Peyer's patch (tissue), 4 donors: ENCODE results near the gene SPACA4. TPM values are rescaled to one million over a fixed set of nuclear protein-coding genes. Genes with fewer than 3 reads are reported as not detected.

Source experiments
- DNase-seq, 3 donors: peaks; one replicate each; pipeline ENCODE4 v3.0.0-alpha.2; 2017 to 2019
- H3K27ac ChIP-seq, 4 donors: fragments of 200-600 bp; sonication (generic); one replicate each; pipeline ENCODE4 v1.5.1; 2016 to 2019
- H3K27me3 ChIP-seq, 2 donors: fragments of 200-600 bp; sonication (generic); one replicate each; pipeline ENCODE4 v1.5.1; 2019
- H3K36me3 ChIP-seq, 3 donors: fragments of 200-600 bp; sonication (generic); one replicate each; pipeline ENCODE4 v1.5.1; 2016 to 2019
- H3K4me1 ChIP-seq, 4 donors: fragments of 200-600 bp; sonication (generic); one replicate each; pipeline ENCODE4 v1.5.1; 2016 to 2019
- H3K4me3 ChIP-seq, 4 donors: fragments of 200-600 bp; sonication (generic); 1 replicate in 3 of 4; 2 replicates in 1 of 4; pipeline ENCODE4 v1.5.1; 2016 to 2019; ENCODE audit warnings: mild to moderate bottlenecking in 1 of 4
- H3K9me3 ChIP-seq, 4 donors: fragments of 200-600 bp; sonication (generic); one replicate each; pipeline ENCODE4 v1.5.1; 2016 to 2019; ENCODE audit warnings: mild to moderate bottlenecking in 1 of 4
- CTCF ChIP-seq, 6 experiments: fragments of 450-650 bp in 4 of 6; fragments of 200-600 bp in 2 of 6; sonication (generic) in 1 of 6; IDR thresholded peaks; one replicate each; pipeline ENCODE4 v1.5.1; 2017 to 2019; ENCODE audit warnings: antibody characterized with exemption in 6 of 6, mild to moderate bottlenecking in 3 of 6, moderate library complexity in 1 of 6
- POLR2A ChIP-seq, 2 donors: fragments of 450-650 bp; IDR thresholded peaks; one replicate each; pipeline ENCODE4 v1.5.1; 2017; ENCODE audit warnings: antibody characterized with exemption in 2 of 2, mild to moderate bottlenecking in 2 of 2, moderate library complexity in 2 of 2
- total RNA-seq, 4 donors: library from RNA; depleted of rRNA; stranded (reverse); fragments of >200 nt; gene quantifications; one replicate each; pipeline ENCODE4 v1.1.0, GENCODE V29; 2016

SPACA4 gene
- total RNA-seq, 4 donors from 2014 or later, result not detected

- peak overlapping the region in 3 of 4 donors; percentile 37 to 56 (median 39) for H3K4me3 ChIP-seq
Observed at GRCh38 chr19:48623556-48624066, 17.1 kb downstream of the SPACA4 start.

GRCh38 chr19:48624067-48624594 lies 17.6 kb downstream of the SPACA4 start:
- TF ChIP-seq CTCF (IDR thresholded peaks at IDR 0.05) (peak in 2 of 6 experiments; percentile 4 to 8), POLR2A (IDR thresholded peaks at IDR 0.05) (peak in 1 of 2 donors; percentile 56)
- peak overlapping the region; percentile 73 to 90 (median 88) for H3K27ac ChIP-seq
- H3K36me3 ChIP-seq, result peaks cover 0 to 9% (median 0%) of the 10 kb centered on the region in 3 donors
- no peaks in the 10 kb centered on the region for H3K9me3 ChIP-seq
- peak overlapping the region; percentile 37 to 56 (median 47) for H3K4me3 ChIP-seq
- peak; percentile 98 to 99 (median 99) for DNase-seq
- H3K27me3 ChIP-seq, result no peaks in the 10 kb centered on the region
- peaks cover 0 to 54% (median 15%) of the 10 kb centered on the region in 4 donors for H3K4me1 ChIP-seq

More at GRCh38 chr19:48623556-48624066, 17.1 kb downstream of the SPACA4 start:
- TF ChIP-seq CTCF (IDR thresholded peaks at IDR 0.05) (no peak), POLR2A (IDR thresholded peaks at IDR 0.05) (no peak)
- peaks cover 0 to 49% (median 15%) of the 10 kb centered on the region in 4 donors for H3K4me1 ChIP-seq
- no peaks in the 10 kb centered on the region for H3K9me3 ChIP-seq
- H3K27me3 ChIP-seq, result no peaks in the 10 kb centered on the region
- peak overlapping the region; percentile 61 to 90 (median 80) for H3K27ac ChIP-seq
- no peak for DNase-seq
- H3K36me3 ChIP-seq, result peaks cover 0 to 5% (median 0%) of the 10 kb centered on the region in 3 donors

GRCh38 chr19:48624791-48625723 lies 18.5 kb downstream of the SPACA4 start:
- H3K4me3 ChIP-seq, result peak overlapping the region in 3 of 4 donors; percentile 39 to 56 (median 55)
- H3K4me1 ChIP-seq, result peaks cover 0 to 58% (median 13%) of the 10 kb centered on the region in 4 donors
- peaks cover 0 to 15% (median 0%) of the 10 kb centered on the region in 3 donors for H3K36me3 ChIP-seq
- no peaks in the 10 kb centered on the region for H3K9me3 ChIP-seq
- peak overlapping the region; percentile 73 to 90 (median 88) for H3K27ac ChIP-seq
- H3K27me3 ChIP-seq, result no peaks in the 10 kb centered on the region
- TF ChIP-seq CTCF (IDR thresholded peaks at IDR 0.05), result no peak
- peak; percentile 91 to 93 for TF ChIP-seq POLR2A (IDR thresholded peaks at IDR 0.05)
- DNase-seq, result peak in 2 of 3 donors; percentile 81 to 89

- Histone ChIP-seq H3K9me3 (no peaks in the 10 kb centered on the region), H3K27me3 (no peaks in the 10 kb centered on the region), H3K36me3 (peaks cover 0 to 20% (median 0%) of the 10 kb centered on the region in 3 donors), H3K27ac (peak overlapping the region in 3 of 4 donors; percentile 87 to 90 (median 88)), H3K4me1 (peaks cover 0 to 64% (median 11%) of the 10 kb centered on the region in 4 donors), H3K4me3 (peak overlapping the region in 3 of 4 donors; percentile 39 to 56 (median 55))
- TF ChIP-seq CTCF (IDR thresholded peaks at IDR 0.05) (peak in 2 of 6 experiments; percentile 18 to 22), POLR2A (IDR thresholded peaks at IDR 0.05) (no peak)
- DNase-seq, result peak in 1 of 3 donors; percentile 63
Observed at GRCh38 chr19:48625891-48626327, 19.4 kb downstream of the SPACA4 start.

- Histone ChIP-seq H3K4me1 (peaks cover 0 to 78% (median 12%) of the 10 kb centered on the region in 4 donors), H3K27ac (peak overlapping the region in 3 of 4 donors; percentile 87 to 91 (median 88)), H3K36me3 (peaks cover 0 to 29% (median 0%) of the 10 kb centered on the region in 3 donors), H3K9me3 (no peaks in the 10 kb centered on the region), H3K4me3 (peak overlapping the region in 1 of 4 donors; percentile 23), H3K27me3 (no peaks in the 10 kb centered on the region)
- DNase-seq, result peak in 2 of 3 donors; percentile 77 to 78
- TF ChIP-seq POLR2A (IDR thresholded peaks at IDR 0.05) (peak; percentile 19 to 63), CTCF (IDR thresholded peaks at IDR 0.05) (no peak)
Observed at GRCh38 chr19:48627201-48627864, 20.8 kb downstream of the SPACA4 start.
